Activated T-helper 1 cell treated with anti-CD3 and anti-CD28 coated beads, Interleukin-12 subunit alpha, Interleukin-12 subunit beta, Interleukin-2, Interleukin-4 antibody, amounts not matched to agents 30 ng/mL and 10 ng/mL and 1 ng/mL, durations not matched to agents 14 hours and 24 hours and 36 hours (primary cell): ENCODE data around the gene HAPLN2. TPM values are rescaled to one million over a fixed set of nuclear protein-coding genes. Genes with fewer than 3 reads are reported as not detected.
"Not testable (repeated sequence)": the region's sequence is repeated elsewhere in the genome, so short reads cannot be mapped to it uniquely, and the experiment has no call there.

Source experiments
- DNase-seq: peaks from one replicate; pipeline ENCODE4 v3.0.0; 2021; ENCODE audit warnings: low spot score
- H3K27ac Mint-ChIP-seq: one replicate; pipeline ENCODE4 v1.8.0; 2021; ENCODE audit warnings: mild to moderate bottlenecking, mixed read lengths
- H3K27me3 Mint-ChIP-seq: one replicate; pipeline ENCODE4 v1.8.0; 2022; ENCODE audit warnings: mild to moderate bottlenecking, moderate library complexity, mixed read lengths; ENCODE audit not compliant: insufficient read depth
- H3K36me3 Mint-ChIP-seq: one replicate; pipeline ENCODE4 v1.8.0; 2021; ENCODE audit warnings: low read depth, mixed read lengths
- H3K4me1 Mint-ChIP-seq: one replicate; pipeline ENCODE4 v1.8.0; 2021; ENCODE audit warnings: low read depth, mixed read lengths
- H3K4me3 Mint-ChIP-seq: one replicate; pipeline ENCODE4 v1.8.0; 2021; ENCODE audit warnings: mild to moderate bottlenecking, moderate library complexity, mixed read lengths
- H3K9me3 Mint-ChIP-seq: one replicate; pipeline ENCODE4 v1.8.0; 2021; ENCODE audit warnings: mixed read lengths
- intact Hi-C: fragments of 100-400 bp; cut with micrococcal nuclease; formaldehyde crosslinking; loops from one replicate; pipeline ENCODE4 v1.15.1; 2024
- total RNA-seq: library from RNA; stranded (reverse); gene quantifications from 2 replicates; pipeline ENCODE4 v1.2.3, GENCODE V29; 2022

The HAPLN2 gene
- total RNA-seq, 1 donor from 2014 or later, result not detected

DNA sequence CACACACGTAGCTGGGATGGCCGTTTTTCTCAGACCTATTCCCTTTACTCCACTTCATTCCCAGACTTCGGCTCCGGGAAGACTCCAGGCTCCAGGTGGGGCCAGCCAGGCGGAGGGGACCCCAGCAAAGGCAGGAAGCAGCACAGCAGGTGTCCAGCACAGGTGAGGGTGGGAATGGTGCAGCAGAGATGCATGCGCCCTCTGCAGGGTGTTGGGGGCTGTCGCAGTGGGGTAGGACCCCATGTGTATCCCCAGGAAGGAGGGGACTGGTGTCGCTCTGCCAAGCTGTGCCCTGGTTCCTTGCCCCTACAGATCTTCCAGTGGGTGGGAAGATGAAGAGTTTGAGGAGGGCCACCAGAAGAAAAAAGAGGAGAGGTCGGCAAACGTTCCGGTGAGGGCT lies 34.4 kb upstream of the HAPLN2 start:
- Mint-ChIP-seq H3K4me3 (no peak overlapping the region), H3K27me3 (no peaks in the 10 kb centered on the region), H3K27ac (no peak overlapping the region), H3K9me3 (no peaks in the 10 kb centered on the region), H3K4me1 (peaks cover 12% of the 10 kb centered on the region), H3K36me3 (no peaks in the 10 kb centered on the region)
- intact Hi-C loops, result loop anchor here (1.0 kb wide), 3 partner anchors 7 to 23 kb away; partner anchors contain the start of gene GPATCH4
- DNase-seq, result no peak

DNA sequence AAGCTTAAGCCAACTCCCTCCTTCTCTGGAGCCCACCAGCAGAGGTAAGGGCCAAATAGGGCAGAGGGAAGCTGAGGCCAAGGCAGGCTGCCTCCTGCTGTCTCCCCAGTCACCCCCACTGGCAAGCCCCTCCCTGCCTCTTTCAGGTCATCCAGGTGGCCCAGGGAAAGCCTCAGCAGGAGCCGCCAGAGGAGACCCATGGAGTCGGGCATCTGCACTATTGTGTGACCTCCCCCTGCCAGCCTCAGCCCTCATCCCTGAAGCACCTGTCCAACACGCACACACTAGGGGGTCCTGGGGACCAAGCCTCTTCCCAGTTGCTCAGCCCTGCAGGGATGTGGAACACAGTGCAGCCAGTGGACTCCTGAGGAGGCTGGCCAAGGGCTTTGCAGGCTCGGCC lies 32.9 kb upstream of the HAPLN2 start:
- H3K9me3 Mint-ChIP-seq, result no peaks in the 10 kb centered on the region
- no peaks in the 10 kb centered on the region for H3K27me3 Mint-ChIP-seq
- intact Hi-C loops, result no loop called here
- no peak overlapping the region for H3K4me3 Mint-ChIP-seq
- peaks cover 22% of the 10 kb centered on the region for H3K4me1 Mint-ChIP-seq
- H3K36me3 Mint-ChIP-seq, result no peaks in the 10 kb centered on the region
- no peak for DNase-seq
- H3K27ac Mint-ChIP-seq, result no peak overlapping the region

DNA sequence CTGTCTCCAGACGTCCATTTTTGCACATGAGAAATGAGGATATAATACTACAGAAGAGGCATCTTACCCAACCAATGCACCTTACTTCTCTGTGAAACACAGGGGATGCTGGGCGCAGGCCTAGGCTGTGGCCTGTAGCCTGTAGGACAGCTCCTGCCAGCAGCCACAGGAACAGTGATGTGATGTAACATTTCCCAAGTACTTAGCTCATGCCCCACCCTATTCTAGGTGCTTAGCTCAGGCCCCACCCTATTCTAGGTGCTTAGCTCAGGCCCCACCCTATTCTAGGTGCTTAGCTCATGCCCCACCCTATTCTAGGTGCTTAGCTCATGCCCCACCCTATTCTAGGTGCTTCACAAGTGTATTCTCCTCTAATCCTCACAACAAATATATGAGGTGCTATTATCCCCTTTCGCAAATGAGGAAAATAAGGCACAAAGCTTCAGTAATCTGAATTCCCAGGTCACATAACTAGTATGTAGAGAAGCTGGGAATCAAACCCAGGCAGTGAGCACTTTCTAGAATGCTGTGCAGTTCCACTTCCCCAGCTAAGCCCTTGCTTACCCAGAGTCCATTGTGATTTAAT lies 32.2 kb upstream of the HAPLN2 start:
- no peak overlapping the region for H3K27ac Mint-ChIP-seq
- H3K4me1 Mint-ChIP-seq, result peaks cover 20% of the 10 kb centered on the region
- no peaks in the 10 kb centered on the region for H3K9me3 Mint-ChIP-seq

DNA sequence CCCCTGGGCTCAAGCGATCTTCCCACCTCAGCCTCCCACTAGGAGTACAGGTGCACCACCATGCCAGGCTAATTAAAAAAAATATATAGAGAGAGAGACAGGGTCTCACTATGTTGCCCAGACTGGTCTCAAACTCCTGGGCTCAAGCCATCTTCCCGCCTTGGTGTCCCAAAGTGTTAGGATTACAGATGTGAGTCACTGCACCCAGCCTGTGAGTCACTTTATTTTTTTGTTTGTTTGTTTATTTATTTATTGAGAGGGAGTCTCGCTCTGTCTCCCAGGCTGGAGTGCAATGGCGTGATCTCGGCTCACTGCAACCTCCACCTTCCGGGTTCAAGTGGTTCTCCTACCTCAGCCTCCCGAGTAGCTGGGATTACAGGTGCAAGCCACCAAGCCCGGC lies 31.3 kb upstream of the HAPLN2 start:
- H3K9me3 Mint-ChIP-seq, H3K4me3 Mint-ChIP-seq, intact Hi-C loops, DNase-seq, H3K27ac Mint-ChIP-seq, H3K36me3 Mint-ChIP-seq, H3K27me3 Mint-ChIP-seq: not testable (repeated sequence)
- peaks cover 19% of the 10 kb centered on the region for H3K4me1 Mint-ChIP-seq

More for the DNA sequence above, 32.2 kb upstream of the HAPLN2 start:
- Mint-ChIP-seq H3K4me3 (no peak overlapping the region), H3K36me3 (no peaks in the 10 kb centered on the region), H3K27me3 (no peaks in the 10 kb centered on the region)
- DNase-seq, result no peak
- intact Hi-C loops, result no loop called here

DNA sequence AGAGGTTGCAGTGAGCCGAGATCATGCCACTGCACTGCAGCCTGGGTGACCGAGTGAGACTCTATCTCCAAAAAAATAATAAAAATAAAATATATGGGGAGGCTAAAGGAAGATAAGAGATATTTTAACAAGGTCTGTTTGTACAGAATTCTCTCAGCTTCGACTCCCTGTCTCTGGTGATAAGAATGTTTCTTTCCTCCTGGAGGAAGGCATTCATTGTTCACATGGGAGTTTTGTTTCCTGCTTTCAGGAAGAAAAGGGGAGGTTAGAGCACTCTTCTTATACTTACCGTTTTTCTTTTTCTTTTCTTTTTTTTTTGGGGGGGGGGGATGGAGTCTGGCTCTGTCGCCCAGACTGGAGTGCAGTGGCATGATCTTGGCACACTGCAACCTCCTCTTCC lies 29.7 kb upstream of the HAPLN2 start:
- Mint-ChIP-seq H3K27ac (no peak overlapping the region), H3K9me3 (no peaks in the 10 kb centered on the region), H3K36me3 (peaks cover 5% of the 10 kb centered on the region), H3K4me1 (peaks cover 19% of the 10 kb centered on the region), H3K4me3 (no peak overlapping the region), H3K27me3 (no peaks in the 10 kb centered on the region)
- no peak for DNase-seq
- intact Hi-C loops, result no loop called here

DNA sequence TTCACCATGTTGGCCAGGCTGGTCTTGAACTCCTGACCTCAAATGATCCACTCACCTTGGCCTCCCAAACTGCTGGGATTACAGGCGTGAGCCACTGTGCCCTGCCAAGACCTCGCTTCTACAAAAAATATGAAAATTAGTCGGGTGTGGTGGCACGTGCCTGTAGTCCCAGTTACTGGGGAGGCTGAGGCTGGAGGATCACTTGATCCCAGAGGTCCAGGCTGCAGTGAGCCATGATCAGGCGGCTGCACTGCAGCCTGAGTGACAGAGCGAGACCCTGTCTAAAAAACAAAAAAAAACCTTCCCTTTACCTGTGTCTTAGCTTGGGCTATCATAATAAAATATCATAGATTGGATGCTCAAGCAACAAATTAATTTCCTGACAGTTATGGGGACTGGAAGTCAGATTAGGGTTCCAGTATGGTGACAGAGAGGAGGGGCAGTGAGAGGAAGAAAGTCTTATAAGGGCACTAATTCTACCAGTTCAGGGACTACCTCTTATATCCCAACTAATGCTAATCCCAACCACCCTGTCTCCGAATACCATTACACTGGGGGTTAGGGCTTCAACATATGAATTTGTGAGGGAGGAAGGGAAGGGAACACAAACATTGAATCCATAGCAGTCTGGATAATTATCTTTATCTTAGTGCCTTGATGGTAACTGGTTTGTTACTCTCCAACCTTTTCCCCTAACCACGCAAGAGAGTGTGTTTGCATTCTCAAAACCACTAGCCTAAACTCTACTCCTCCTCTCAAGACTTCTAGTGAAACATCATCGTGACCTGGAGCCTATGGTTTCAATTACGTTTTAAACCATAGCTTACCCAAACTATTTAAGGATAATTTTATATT lies 28.7 kb upstream of the HAPLN2 start:
- intact Hi-C loops, result loop anchor here (1.0 to 5.0 kb wide), 4 partner anchors 11 to 252 kb away; partner anchors contain the start of genes CCT3, GPATCH4, IQGAP3 and ISG20L2
- H3K4me3 Mint-ChIP-seq, result peak overlapping the region; percentile 83

GRCh38 chr1:156591181-156591431 lies 28.1 kb upstream of the HAPLN2 start:
- no peaks in the 10 kb centered on the region for H3K27me3 Mint-ChIP-seq
- peak overlapping the region; percentile 83 for H3K4me3 Mint-ChIP-seq
- intact Hi-C loops, result loop anchor here (1.0 to 5.0 kb wide), 4 partner anchors 10 to 253 kb away; partner anchors contain the start of genes CCT3, GPATCH4, IQGAP3 and ISG20L2

More for the DNA sequence above, 28.7 kb upstream of the HAPLN2 start:
- H3K27ac Mint-ChIP-seq, result peak overlapping the region; percentile 85
- DNase-seq, result no peak
- H3K4me1 Mint-ChIP-seq, result peaks cover 19% of the 10 kb centered on the region
- no peaks in the 10 kb centered on the region for H3K9me3 Mint-ChIP-seq
- H3K27me3 Mint-ChIP-seq, result no peaks in the 10 kb centered on the region
- H3K36me3 Mint-ChIP-seq, result peaks cover 14% of the 10 kb centered on the region

GRCh38 chr1:156591432-156592157 lies 27.6 kb upstream of the HAPLN2 start, which contains the start of gene NAXE:
Gene NAXE (plus strand): TSS chr1:156591776. CDS start chr1:156591805, 29 bp downstream.
- H3K27me3 Mint-ChIP-seq, result no peaks in the 10 kb centered on the region
- H3K27ac Mint-ChIP-seq, result peak within 1 kb of the TSS; percentile 85
- H3K36me3 Mint-ChIP-seq, result peaks cover 24% of the 10 kb centered on the region
- intact Hi-C loops, result loop anchor here (1.0 to 5.0 kb wide), 5 partner anchors 7 to 253 kb away; partner anchors contain the start of genes CCT3, GPATCH4, IQGAP3 and ISG20L2
- peaks cover 19% of the 10 kb centered on the region for H3K4me1 Mint-ChIP-seq
- H3K9me3 Mint-ChIP-seq, result no peaks in the 10 kb centered on the region
- H3K4me3 Mint-ChIP-seq, result peak within 1 kb of the TSS; percentile 83
- DNase-seq, result peak; percentile 68

More at GRCh38 chr1:156591181-156591431, 28.1 kb upstream of the HAPLN2 start:
- Mint-ChIP-seq H3K4me1 (peaks cover 19% of the 10 kb centered on the region), H3K27ac (peak overlapping the region; percentile 85), H3K36me3 (peaks cover 19% of the 10 kb centered on the region), H3K9me3 (no peaks in the 10 kb centered on the region)
- DNase-seq, result no peak

DNA sequence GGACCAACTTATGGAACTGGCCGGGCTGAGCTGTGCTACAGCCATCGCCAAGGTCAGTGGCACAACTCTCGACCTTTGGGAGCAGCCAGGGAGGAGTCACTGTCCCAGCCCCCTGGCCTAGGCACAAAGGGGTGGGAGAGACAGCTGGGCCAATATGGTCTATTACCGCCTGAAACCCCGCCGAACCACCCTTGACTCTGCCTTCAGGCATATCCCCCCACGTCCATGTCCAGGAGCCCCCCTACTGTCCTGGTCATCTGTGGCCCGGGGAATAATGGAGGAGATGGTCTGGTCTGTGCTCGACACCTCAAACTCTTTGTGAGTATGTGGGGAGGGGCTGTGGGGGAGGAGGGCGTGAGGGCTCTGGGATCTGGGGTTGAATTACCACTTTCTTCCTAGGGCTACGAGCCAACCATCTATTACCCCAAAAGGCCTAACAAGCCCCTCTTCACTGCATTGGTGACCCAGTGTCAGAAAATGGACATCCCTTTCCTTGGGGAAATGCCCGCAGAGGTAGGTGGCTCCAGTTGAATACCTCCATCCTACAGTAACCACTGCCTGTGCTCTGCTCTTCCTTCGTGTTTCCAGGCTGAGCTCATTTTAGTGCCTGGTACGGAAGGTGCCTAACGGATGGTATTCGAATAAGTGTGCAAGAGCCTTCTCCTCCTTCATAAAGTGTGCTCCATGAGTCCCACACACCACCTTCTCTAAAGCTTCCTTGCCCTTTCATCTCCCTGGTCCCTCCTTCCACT lies 26.9 kb upstream of the HAPLN2 start:
- no peaks in the 10 kb centered on the region for H3K9me3 Mint-ChIP-seq
- DNase-seq, result no peak
- peak overlapping the region; percentile 77 for H3K4me3 Mint-ChIP-seq
- peak overlapping the region; percentile 56 for H3K27ac Mint-ChIP-seq
- H3K36me3 Mint-ChIP-seq, result peaks cover 31% of the 10 kb centered on the region
- intact Hi-C loops, result loop anchor here (1.0 to 5.0 kb wide), 2 partner anchors 8 to 135 kb away; partner anchors contain the start of genes ISG20L2 and METTL25B
- H3K27me3 Mint-ChIP-seq, result no peaks in the 10 kb centered on the region
- peaks cover 19% of the 10 kb centered on the region for H3K4me1 Mint-ChIP-seq

- DNase-seq, result no peak
- Mint-ChIP-seq H3K36me3 (peaks cover 35% of the 10 kb centered on the region), H3K27me3 (no peaks in the 10 kb centered on the region), H3K4me1 (peaks cover 19% of the 10 kb centered on the region), H3K27ac (peak overlapping the region; percentile 56), H3K9me3 (no peaks in the 10 kb centered on the region), H3K4me3 (peak overlapping the region; percentile 77)
- intact Hi-C loops, result loop anchor here (1.0 to 5.0 kb wide), 2 partner anchors 9 to 134 kb away; partner anchors contain the start of genes ISG20L2 and METTL25B
Measured at GRCh38 chr1:156592910-156593660, 26.1 kb upstream of the HAPLN2 start.

- H3K9me3 Mint-ChIP-seq, result no peaks in the 10 kb centered on the region
- H3K4me1 Mint-ChIP-seq, result peaks cover 24% of the 10 kb centered on the region
- intact Hi-C loops, result loop anchor here (5.0 kb wide), 1 partner anchor 134 kb away; the partner anchor contains the start of genes ISG20L2 and METTL25B
- H3K4me3 Mint-ChIP-seq, result no peak overlapping the region
- H3K36me3 Mint-ChIP-seq, result peaks cover 40% of the 10 kb centered on the region
- DNase-seq, result no peak
- no peak overlapping the region for H3K27ac Mint-ChIP-seq
- H3K27me3 Mint-ChIP-seq, result no peaks in the 10 kb centered on the region
Measured at GRCh38 chr1:156593661-156593989, 25.6 kb upstream of the HAPLN2 start.
